HL-60 (cell line): Measurements from ENCODE around the gene FHL2.

Experiments used
- CTCF ChIP-seq: IDR thresholded peaks from one replicate; pipeline ENCODE4 v1.5.1; 2011; ENCODE audit warnings: low read length, control low read depth, inconsistent platforms; ENCODE audit not compliant: insufficient read depth
- REST ChIP-seq: IDR thresholded peaks from 2 replicates; pipeline ENCODE4 v1.6.1; 2012; ENCODE audit warnings: low read depth; ENCODE audit not compliant: insufficient replicate concordance
- SPI1 ChIP-seq: IDR thresholded peaks from 2 replicates; pipeline ENCODE4 v1.6.1; 2012; ENCODE audit warnings: low read depth, mild to moderate bottlenecking, borderline replicate concordance

GRCh38 chr2:105445976-105446375, 47.1 kb upstream of the FHL2 start:
- no peak for TF ChIP-seq CTCF
- TF ChIP-seq SPI1, result no peak
- no peak for TF ChIP-seq REST
